GM18861 (cell line): ENCODE data around the gene RBL1.
"Not testable (repeated sequence)": the region's sequence is repeated elsewhere in the genome, so short reads cannot be mapped to it uniquely, and the experiment has no call there.

Experiments used
- ATAC-seq: cut with Tn5 transposase; IDR thresholded peaks from one replicate; pipeline ENCODE4 v1.9.1; 2021; ENCODE audit not compliant: unreplicated experiment

The RBL1 gene

DNA sequence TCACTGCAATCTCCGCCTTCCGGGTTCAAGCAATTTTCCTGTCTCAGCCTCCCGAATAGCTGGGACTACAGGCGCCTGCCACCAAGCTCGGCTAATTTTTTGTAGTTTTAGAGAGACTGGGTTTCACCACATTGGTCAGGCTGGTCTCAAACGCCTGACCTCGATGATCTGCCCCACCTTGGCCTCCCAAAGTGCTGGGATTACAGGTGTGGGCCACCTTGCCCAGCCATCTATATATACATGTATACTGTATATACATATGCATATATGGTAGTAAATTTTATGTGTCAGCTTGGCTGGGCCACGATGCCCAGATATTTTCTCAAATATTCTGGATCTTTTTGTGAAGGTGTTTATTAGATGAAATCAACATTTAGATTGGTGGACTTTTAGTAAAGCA is 18.8 kb downstream of the RBL1 start:
- ATAC-seq, result no peak

DNA sequence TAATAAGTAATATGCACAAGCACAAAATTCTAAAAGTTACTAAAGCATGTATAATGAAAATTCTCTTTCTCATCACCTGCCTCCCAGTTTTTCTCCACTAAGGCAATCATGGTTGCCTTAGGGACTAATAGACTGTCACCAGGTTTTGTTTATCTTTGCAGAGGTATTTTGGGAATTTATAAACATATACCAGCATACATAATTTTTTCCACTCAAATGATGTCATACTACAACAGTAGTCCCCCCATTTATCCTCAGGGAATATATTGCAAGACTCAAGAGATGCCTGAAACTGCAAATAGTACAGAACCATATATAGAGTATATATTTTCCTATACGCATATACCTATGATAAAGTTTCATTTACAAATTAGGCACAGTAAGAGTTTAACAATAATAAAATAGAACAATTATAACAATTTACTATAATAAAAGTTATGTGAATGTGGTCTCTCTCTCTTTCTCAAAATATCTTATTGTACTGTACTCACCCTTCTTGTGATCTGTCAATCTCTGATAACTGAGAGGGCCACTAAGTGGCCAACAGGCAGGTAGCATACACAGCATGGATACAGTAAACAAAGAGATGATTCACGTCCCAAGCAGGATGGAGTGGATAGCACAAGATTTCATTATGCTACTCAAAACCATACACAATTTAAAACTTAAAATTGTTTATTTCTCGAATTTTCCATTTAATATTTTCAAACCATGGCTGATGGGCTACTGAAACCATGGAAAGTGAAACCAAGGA is 19.7 kb downstream of the RBL1 start:
- no peak for ATAC-seq

DNA sequence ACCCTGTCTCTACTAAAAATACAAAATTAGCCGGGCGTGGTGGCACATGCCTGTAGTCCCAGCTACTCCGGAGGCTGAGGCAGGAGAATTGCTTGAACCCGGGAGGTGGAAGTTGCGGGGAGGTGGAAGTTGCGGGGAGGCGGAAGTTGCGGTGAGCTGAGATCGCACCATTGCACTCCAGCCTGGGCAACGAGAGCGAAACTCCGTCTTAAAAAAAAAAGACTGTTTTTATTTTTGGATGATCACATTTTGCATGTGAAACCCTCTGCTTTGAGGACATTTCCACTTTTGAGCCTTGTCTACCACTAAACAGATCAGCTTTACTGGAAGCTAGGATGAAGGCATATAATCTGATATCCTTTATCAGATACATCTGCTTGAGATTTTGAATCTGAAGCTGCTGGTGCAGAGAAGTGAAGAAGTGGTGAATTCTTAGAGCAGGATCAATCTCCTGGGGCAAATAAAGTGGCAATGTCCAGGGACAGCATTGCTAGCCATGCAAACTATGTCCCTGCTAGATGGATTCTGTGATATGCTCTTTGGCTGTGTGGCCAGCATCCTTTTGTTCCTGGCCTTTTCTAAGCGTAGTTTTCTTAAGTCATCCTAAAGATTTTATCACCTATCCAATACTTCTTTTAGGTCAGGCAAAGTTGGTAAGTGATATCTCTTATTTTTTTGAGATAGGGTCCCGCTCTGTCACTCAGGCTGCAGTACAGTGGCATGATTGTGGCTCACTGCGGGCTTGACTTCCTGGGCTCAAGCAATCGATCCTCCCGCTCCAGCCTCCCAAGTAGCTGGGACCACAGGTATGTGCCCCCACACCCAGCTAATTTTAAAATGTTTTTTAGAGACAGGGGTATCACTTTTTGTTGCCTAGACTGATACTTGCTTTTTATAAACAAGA is 23.3 kb downstream of the RBL1 start:
- ATAC-seq, result no peak

DNA sequence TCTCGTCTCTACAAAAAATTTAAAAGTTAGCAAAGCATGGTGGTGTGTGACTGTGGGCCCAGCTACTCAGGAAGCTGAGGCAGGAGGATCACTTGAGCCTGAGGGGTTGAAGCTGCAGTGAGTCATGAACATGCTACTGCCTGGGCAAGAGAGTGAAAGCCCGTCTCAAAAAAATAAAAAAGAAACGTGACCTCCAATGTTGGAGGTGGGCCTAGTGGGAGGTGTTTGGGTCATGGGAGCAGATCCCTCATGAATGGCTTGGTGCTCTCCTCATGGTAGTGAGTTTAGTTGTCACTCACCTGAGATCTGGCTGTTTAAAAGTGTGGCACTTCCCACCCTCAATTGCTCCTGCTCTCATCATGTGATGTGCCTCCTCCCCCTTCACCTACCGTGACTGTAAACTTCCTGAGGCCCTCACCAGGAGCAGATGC is 24.3 kb downstream of the RBL1 start:
- ATAC-seq, result no peak

DNA sequence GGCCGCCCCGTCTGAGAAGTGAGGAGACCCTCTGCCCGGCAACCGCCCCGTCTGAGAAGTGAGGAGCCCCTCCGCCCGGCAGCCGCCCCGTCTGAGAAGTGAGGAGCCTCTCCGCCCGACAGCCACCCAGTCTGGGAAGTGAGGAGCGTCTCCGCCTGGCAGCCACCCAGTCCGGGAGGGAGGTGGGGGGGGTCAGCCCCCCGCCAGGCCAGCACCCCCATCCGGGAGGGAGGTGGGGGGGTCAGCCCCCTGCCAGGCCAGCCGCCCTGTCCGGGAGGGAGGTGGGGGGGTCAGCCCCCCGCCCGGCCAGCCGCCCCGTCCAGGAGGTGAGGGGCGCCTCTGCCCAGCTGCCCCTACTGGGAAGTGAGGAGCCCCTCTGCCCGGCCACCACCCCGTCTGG is 26.2 kb downstream of the RBL1 start:
- not testable (repeated sequence) for ATAC-seq

DNA sequence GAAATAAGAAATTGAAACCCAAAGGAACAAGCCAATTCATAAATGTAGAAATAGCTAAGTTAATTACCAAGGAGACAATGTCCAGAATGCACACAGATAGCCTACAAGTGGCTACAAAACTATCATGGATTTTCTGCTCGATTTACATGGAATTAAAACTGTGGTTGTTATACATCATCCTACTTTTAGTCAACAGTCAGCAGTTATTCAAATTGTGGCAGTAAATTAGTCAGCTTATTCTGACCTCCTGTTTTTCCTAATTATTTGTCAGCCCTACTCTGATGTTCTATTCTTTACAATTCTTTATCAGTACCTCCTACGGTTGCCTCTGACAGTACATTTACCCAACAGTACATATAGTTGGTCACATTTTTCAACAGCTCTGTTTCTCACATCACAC is 29.6 kb downstream of the RBL1 start:
- no peak for ATAC-seq

DNA sequence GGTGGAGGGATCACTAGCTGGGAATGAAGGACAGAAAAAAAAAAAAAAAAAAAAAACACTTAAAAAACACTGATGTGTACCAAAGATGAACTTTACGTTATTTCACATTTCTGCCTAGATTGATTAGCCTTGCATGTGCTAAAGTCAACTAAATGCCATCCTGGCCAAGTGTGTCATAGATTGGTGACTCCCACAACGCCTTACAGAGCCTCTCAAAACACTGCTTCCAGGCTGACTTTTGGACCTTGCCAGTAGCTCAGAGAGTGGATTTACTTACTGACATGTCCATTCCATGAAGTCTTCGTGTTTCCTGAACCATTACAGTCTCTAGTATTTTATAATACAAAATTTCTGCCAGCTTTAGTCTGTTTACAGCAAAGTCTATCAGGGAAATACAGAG is 40.5 kb downstream of the RBL1 start:
- ATAC-seq, result no peak

DNA sequence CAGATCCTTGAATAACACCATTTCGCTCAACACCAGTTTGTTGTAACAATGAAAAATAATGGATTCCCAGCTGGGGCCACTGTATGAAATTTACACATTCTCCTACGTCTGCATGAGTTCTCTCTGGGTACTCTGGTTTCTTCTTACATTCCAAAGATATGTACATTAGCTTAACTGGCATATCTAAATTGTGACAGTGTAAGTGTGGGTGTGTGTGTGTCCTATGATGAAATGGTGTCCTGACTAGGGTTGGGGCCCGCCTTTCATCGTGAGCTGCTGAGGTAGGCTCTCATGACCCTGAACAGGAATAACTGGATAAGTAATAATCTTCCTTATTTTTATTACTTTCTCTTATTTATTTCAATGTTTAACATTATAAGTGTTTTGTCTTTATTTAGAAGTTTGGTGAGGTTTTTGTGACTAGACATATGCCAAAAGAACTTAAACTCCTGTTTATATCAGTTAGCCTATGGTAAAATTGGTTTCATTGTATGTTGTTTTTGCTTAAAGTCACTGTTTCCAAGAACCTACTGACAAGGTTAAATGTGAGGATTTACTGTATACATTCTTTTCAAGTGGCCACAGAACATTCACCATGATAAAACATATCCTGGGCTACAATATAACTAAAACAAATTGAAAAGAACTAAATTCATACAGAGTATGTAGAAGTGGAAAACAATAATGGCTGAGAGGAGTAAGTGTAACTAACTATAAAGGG is 42.4 kb downstream of the RBL1 start:
- no peak for ATAC-seq

DNA sequence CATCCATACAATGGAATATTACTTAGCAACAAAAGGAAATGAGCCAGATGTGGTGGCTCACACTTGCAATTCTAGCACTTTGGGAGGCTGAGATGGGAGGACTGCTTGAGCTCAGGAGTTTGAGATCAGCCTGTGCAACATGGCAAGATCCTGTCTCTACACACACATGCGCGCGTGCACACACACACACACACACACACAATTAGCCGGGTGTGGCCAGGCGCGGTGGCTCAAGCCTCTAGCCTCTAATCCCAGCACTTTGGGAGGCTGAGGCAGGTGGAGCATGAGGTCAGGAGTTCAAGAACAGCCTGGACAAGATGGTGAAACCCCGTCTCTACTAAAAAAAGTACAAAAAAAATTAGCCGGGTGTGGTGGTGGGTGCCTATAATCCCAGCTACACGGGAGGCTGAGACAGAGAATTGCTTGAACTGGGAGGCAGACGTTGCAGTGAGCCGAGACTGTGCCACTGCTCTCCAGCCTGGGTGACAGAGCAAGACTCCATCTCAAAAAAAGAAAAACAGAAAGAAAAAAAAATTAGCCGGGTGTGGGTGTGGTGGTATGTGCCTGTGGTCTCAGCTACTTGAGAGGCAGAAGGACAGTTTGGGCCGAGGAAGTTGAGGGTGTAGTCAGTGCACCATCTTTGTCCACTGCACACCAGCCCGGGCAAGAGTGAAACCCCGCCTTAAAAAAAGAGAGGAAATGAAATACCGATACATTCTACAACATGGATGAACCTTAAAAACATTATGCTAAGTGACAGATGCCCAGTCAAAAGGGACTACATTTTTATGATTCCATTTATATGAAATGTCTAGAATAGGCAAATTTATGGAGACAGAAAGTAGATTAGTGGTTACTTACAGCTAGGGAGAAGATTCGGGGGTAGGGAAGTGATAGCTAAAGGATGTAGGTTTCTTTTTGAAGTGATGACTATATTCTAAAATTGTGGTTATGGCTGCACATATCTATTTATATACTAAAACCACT is 52.5 kb downstream of the RBL1 start:
- peak; percentile 51 for ATAC-seq

DNA sequence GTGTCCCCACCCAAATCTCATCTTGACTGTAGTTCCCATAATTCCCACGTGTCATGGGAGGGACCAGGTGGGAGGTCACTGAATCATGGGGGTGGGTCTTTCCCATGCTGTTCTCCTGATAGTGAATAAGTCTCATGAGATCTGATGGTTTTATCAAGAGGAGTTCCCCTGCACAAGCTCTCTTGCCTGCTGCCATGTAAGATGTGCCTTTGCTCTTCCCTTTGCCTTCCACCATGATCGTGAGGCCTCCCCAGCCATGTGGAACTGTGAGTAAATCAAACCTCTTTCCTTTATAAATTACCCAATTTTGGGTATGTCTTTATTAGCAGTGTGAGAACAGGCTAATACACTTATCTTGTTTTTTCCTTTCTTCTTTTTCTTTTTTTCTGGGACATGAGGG is 56.4 kb downstream of the RBL1 start:
- not testable (repeated sequence) for ATAC-seq

DNA sequence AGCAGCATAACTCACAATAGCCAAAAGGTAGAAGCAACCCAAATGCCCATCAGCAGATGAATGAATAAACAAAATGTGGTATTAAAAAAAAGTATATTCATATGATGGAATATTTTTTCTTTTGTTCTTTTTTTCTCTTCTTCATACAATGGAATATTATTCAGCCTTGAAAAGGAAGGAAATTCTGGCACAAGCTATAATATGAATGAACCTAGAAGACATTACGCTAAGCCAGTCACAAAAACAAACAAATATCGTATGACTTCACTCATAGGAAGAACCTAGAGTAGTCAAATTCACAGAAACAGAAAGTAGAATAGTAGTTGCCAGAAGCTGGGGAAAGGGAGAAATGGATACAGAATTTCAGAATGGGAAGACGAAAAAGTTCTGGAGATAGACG is 63.7 kb downstream of the RBL1 start:
- no peak for ATAC-seq

DNA sequence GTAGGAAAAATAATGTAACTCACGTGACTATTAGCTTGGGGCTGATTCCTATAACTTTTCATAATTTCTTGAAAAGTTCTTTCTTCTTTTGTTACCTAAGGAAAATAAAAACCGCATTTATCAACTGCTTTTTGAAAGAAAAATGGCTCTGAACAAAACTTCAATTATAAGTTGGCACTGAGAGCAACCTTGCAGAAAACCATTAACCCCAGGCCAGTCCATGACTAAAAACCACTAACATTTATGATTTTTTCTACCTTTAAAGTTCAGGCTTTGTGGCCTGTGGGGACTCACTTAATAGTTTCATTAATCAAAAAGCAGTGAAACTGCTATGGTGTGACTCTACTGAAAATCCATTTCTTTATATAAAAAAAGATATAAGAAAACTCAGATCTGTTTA is 75.2 kb downstream of the RBL1 start:
- no peak for ATAC-seq

DNA sequence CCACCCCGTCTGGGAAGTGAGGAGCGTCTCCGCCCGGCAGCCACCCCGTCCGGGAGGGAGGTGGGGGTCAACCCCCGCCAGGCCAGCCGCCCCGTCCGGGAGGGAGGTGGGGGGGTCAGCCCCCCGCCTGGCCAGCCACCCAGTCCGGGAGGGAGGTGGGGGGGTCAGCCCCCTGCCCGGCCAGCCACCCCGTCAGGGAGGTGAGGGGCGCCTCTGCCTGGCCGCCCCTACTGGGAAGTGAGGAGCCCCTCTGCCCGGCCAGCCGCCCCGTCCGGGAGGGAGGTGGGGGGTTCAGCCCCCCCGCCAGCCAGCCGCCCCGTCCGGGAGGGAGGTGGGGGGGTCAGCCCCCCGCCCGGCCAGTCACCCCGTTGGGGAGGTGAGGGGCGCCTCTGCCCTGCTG is 83.2 kb downstream of the RBL1 start:
- not testable (repeated sequence) for ATAC-seq

DNA sequence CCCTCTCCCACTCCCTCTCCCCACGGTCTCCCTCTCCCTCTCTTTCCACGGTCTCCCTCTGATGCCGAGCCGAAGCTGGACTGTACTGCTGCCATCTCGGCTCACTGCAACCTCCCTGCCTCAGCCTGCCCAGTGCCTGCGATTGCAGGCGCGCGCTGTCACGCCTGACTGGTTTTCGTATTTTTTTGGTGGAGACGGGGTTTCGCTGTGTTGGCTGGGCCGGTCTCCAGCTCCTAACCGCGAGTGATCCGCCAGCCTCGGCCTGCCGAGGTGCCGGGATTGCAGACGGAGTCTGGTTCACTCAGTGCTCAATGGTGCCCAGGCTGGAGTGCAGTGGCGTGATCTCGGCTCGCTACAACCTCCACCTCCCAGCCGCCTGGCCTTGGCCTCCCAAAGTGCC is 83.9 kb downstream of the RBL1 start:
- not testable (repeated sequence) for ATAC-seq

DNA sequence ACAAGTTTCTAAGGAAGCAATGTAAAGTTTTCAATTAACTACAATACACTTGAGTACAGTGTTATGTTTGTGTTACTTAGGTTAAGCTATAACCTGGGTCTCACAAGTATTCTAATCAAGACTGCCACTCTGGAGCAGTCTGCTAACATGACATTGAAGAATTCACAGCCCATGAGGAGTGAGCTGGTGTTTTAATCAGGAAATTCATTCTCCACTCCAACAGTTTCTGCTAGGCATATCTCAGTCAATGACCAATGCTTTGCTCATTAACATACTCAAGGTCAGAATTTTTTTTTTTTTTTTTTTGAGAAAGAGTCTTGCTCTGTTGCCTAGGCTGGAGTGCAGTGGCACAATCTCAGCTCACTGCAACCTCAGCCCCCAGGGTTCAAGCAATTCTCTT is 84.7 kb downstream of the RBL1 start:
- ATAC-seq, result no peak

DNA sequence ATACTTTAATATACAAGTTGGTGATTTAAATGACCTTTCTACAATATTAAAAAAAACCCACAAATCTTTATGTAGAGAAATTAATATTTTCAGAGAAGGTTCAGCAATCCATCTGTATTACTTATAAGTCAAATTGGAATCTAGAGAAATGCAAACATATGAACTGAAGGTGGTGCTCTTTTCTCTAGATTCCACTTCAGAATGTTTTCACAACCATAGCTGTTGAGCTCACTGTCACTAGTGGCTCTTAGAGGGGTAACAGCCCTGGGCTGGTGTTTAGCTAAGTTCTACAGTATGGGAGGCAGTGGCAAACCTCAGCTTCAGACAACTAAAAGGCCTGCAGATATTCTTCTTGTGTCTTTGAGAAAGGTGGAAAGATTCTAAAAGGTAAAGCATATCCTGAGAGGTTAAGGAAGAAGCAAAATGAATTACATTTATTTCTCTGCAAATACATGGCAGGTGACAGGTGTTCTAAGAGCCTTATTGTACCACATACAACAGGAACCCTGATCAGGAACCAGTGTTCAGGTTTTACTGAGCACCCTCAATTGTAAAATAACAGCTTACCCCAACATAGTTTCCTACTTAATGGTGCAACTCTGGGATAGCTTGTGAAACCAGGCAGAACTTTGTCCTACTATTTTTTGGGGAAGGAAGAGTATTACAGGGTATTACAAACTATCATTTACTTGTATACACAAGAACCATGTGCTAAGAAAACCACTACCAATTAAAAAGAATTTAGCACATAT is 87.7 kb downstream of the RBL1 start:
- ATAC-seq, result no peak

DNA sequence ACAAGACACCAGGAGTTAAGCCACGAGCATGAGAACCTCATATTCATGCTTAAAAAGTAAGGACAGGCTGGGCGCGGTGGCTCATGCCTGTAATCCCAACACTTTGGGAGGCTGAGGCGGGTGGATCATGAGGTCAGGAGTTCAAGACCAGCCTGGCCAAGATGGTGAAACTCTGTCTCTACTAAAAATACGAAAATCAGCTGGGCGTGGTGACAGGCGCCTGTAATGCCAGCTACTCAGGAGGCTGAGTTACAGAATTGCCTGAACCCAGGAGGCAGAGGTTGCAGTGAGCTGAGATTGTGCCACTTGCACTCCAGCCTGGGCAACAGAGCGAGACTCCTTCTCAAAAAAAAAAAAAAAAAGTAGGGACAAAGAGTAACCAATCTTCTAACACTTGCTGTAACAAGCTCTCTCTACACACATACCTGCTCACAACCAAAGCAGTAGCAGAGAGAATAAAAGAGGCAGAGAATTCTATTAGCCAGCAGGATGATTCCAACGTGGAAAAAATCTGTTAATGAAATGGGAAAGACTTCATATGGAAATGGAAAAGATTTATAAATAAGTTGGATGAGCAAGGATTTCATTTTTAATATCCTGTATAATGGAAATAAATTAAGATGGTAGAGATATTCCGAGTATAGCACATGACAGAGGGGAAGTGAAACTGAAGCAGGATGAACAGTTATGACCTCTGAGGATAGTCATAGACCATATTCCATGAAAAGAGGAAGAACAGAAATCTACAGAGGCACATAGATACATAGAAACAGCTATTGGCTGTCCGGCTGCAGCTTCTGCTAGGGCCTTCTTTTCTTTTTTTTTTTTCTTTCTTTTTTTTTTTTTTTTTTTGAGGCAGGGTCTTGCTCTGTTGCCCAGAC is 90.5 kb downstream of the RBL1 start:
- not testable (repeated sequence) for ATAC-seq

DNA sequence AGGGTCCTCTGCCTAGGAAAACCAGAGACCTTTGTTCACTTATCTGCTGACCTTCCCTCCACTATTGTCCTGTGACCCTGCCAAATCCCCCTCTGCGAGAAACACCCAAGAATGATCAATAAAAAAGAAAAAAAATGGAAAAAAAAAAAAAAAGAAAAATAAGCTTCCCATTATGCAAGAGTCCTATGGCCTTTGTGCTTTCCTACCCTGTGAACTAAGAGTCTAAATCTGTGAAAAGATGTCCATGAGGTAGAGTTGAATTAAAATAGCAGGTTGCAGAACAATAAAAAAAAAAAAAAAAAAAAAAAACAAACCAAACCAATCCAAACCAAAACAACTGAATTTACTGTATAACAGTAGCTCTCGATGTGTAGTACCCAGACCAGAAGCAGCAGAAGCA is 94.2 kb downstream of the RBL1 start:
- ATAC-seq, result not testable (repeated sequence)

DNA sequence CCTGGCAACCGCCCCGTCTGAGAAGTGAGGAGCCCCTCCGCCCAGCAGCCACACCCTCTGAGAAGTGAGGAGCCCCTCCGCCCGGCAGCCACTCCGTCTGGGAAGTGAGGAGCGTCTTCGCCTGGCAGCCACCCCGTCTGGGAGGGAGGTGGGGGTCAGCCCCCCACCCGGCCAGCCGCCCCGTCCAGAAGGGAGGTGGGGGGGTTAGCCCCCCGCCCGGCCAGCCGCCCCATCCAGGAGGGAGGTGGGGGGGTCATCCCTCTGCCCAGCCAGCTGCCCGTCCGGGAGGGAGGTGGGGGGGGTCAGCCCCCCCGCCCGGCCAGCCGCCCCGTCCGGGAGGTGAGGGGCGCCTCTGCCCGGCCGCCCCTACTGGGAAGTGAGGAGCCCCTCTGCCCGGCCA is 95.6 kb downstream of the RBL1 start:
- ATAC-seq, result not testable (repeated sequence)
